ENCODE measurements around the gene HNRNPC.
A peak's percentile ranks its signal among the peaks of the same experiment; 100 is the strongest.
"Not testable (repeated sequence)": the region's sequence is repeated elsewhere in the genome, so short reads cannot be mapped to it uniquely, and the experiment has no call there.

The HNRNPC gene

GRCh38 chr14:21165670-21166069 lies 103.6 kb downstream of the HNRNPC start:
- H3K18ac ChIP-seq (ENCODE audit: low read length); H3K9ac ChIP-seq (ENCODE audit: low read length); H4K5ac ChIP-seq (ENCODE audit: low read length); H3K27ac ChIP-seq (ENCODE audit: low read depth, low read length); H2BK15ac ChIP-seq (replicated peaks; ENCODE audit: low read depth); H3K4me2 ChIP-seq (ENCODE audit: low read length); H3K4ac ChIP-seq (ENCODE audit: low read depth, low read length); H3K4me1 ChIP-seq (ENCODE audit: control insufficient read depth, low read depth, low read length); H2BK5ac ChIP-seq (ENCODE audit: low read length); H3K23ac ChIP-seq (ENCODE audit: low read length); H2AK5ac ChIP-seq (ENCODE audit: low read length); H3K36me3 ChIP-seq (ENCODE audit: control insufficient read depth, insufficient read depth, low read length); DNase-seq; H3K79me2 ChIP-seq (ENCODE audit: control insufficient read depth, insufficient read depth, low read length); H3K4me3 ChIP-seq (ENCODE audit: low read length); H2BK120ac ChIP-seq (ENCODE audit: low read depth, low read length); H4K8ac ChIP-seq (ENCODE audit: low read depth, low read length); H3K27me3 ChIP-seq (ENCODE audit: insufficient read depth, low read length, poor library complexity); H3K79me1 ChIP-seq (ENCODE audit: low read length); H3K56ac ChIP-seq (ENCODE audit: low read length): not testable (repeated sequence)
- no CpG with 5 or more reads among the region's 1 CpG for WGBS (ENCODE audit: extremely low coverage, insufficient coverage, low lambda C conversion rate)

GRCh38 chr14:21165002-21165605 lies 104.1 kb downstream of the HNRNPC start:
- H3K56ac ChIP-seq (ENCODE audit: low read length), result peak overlapping the region; percentile 2
- not testable (repeated sequence) for H3K18ac ChIP-seq (ENCODE audit: low read length); H3K79me2 ChIP-seq (ENCODE audit: control insufficient read depth, insufficient read depth, low read length); H2BK5ac ChIP-seq (ENCODE audit: low read length); H4K5ac ChIP-seq (ENCODE audit: low read length); H3K79me1 ChIP-seq (ENCODE audit: low read length); H3K4me3 ChIP-seq (ENCODE audit: low read length); H3K4me2 ChIP-seq (ENCODE audit: low read length); H3K9ac ChIP-seq (ENCODE audit: low read length); H2AK5ac ChIP-seq (ENCODE audit: low read length); H4K8ac ChIP-seq (ENCODE audit: low read depth, low read length); H3K27me3 ChIP-seq (ENCODE audit: insufficient read depth, low read length, poor library complexity); H3K4me1 ChIP-seq (ENCODE audit: control insufficient read depth, low read depth, low read length); H2BK120ac ChIP-seq (ENCODE audit: low read depth, low read length); H3K27ac ChIP-seq (ENCODE audit: low read depth, low read length); H2BK15ac ChIP-seq (replicated peaks; ENCODE audit: low read depth); H3K36me3 ChIP-seq (ENCODE audit: control insufficient read depth, insufficient read depth, low read length); H3K4ac ChIP-seq (ENCODE audit: low read depth, low read length); H3K23ac ChIP-seq (ENCODE audit: low read length)
- peak; percentile 84 for DNase-seq
- WGBS (ENCODE audit: extremely low coverage, insufficient coverage, low lambda C conversion rate), result no CpG with 5 or more reads among the region's 7 CpGs

GRCh38 chr14:21163871-21164291 lies 105.4 kb downstream of the HNRNPC start:
- H3K27me3 ChIP-seq (ENCODE audit: insufficient read depth, low read length, poor library complexity), result no peaks in the 10 kb centered on the region
- no peaks in the 10 kb centered on the region for H3K79me2 ChIP-seq (ENCODE audit: control insufficient read depth, insufficient read depth, low read length)
- H4K5ac ChIP-seq (ENCODE audit: low read length), result no peak overlapping the region
- no CpG with 5 or more reads among the region's 4 CpGs for WGBS (ENCODE audit: extremely low coverage, insufficient coverage, low lambda C conversion rate)
- H3K18ac ChIP-seq (ENCODE audit: low read length), result no peak overlapping the region
- no peak overlapping the region for H3K4me3 ChIP-seq (ENCODE audit: low read length)
- H3K9ac ChIP-seq (ENCODE audit: low read length), result no peak overlapping the region
- no peaks in the 10 kb centered on the region for H3K36me3 ChIP-seq (ENCODE audit: control insufficient read depth, insufficient read depth, low read length)
- H3K4ac ChIP-seq (ENCODE audit: low read depth, low read length), result no peak overlapping the region
- no peak overlapping the region for H2BK5ac ChIP-seq (ENCODE audit: low read length)
- no peak overlapping the region for H3K23ac ChIP-seq (ENCODE audit: low read length)
- no peak overlapping the region for H3K56ac ChIP-seq (ENCODE audit: low read length)
- no peak overlapping the region for H2BK15ac ChIP-seq (replicated peaks; ENCODE audit: low read depth)
- H2AK5ac ChIP-seq (ENCODE audit: low read length), result no peak overlapping the region
- DNase-seq, result no peak
- H4K8ac ChIP-seq (ENCODE audit: low read depth, low read length), result no peak overlapping the region
- H3K4me2 ChIP-seq (ENCODE audit: low read length), result no peak overlapping the region
- H3K79me1 ChIP-seq (ENCODE audit: low read length), result no peaks in the 10 kb centered on the region
- no peak overlapping the region for H3K27ac ChIP-seq (ENCODE audit: low read depth, low read length)
- H2BK120ac ChIP-seq (ENCODE audit: low read depth, low read length), result no peak overlapping the region
- no peaks in the 10 kb centered on the region for H3K4me1 ChIP-seq (ENCODE audit: control insufficient read depth, low read depth, low read length)

GRCh38 chr14:21162081-21162480 lies 107.2 kb downstream of the HNRNPC start:
- H2BK5ac ChIP-seq (ENCODE audit: low read length), result no peak overlapping the region
- H2BK120ac ChIP-seq (ENCODE audit: low read depth, low read length), result no peak overlapping the region
- no peak overlapping the region for H3K9ac ChIP-seq (ENCODE audit: low read length)
- H3K23ac ChIP-seq (ENCODE audit: low read length), result no peak overlapping the region
- no peak overlapping the region for H2AK5ac ChIP-seq (ENCODE audit: low read length)
- H4K8ac ChIP-seq (ENCODE audit: low read depth, low read length), result no peak overlapping the region
- H3K4me3 ChIP-seq (ENCODE audit: low read length), result no peak overlapping the region
- DNase-seq, result no peak
- H3K27ac ChIP-seq (ENCODE audit: low read depth, low read length), result no peak overlapping the region
- H3K4ac ChIP-seq (ENCODE audit: low read depth, low read length), result no peak overlapping the region
- H3K27me3 ChIP-seq (ENCODE audit: insufficient read depth, low read length, poor library complexity), result no peaks in the 10 kb centered on the region
- WGBS (ENCODE audit: extremely low coverage, insufficient coverage, low lambda C conversion rate), result no CpG with 5 or more reads among the region's 5 CpGs
- H3K18ac ChIP-seq (ENCODE audit: low read length), result no peak overlapping the region
- no peak overlapping the region for H3K4me2 ChIP-seq (ENCODE audit: low read length)
- no peak overlapping the region for H3K56ac ChIP-seq (ENCODE audit: low read length)
- H2BK15ac ChIP-seq (replicated peaks; ENCODE audit: low read depth), result no peak overlapping the region
- no peaks in the 10 kb centered on the region for H3K79me1 ChIP-seq (ENCODE audit: low read length)
- H3K79me2 ChIP-seq (ENCODE audit: control insufficient read depth, insufficient read depth, low read length), result no peaks in the 10 kb centered on the region
- H3K4me1 ChIP-seq (ENCODE audit: control insufficient read depth, low read depth, low read length), result no peaks in the 10 kb centered on the region
- no peaks in the 10 kb centered on the region for H3K36me3 ChIP-seq (ENCODE audit: control insufficient read depth, insufficient read depth, low read length)
- no peak overlapping the region for H4K5ac ChIP-seq (ENCODE audit: low read length)

GRCh38 chr14:21160061-21160610 lies 109.1 kb downstream of the HNRNPC start:
- H3K27me3 ChIP-seq (ENCODE audit: insufficient read depth, low read length, poor library complexity), result no peaks in the 10 kb centered on the region
- no peak overlapping the region for H2BK15ac ChIP-seq (replicated peaks; ENCODE audit: low read depth)
- H3K4me2 ChIP-seq (ENCODE audit: low read length), result no peak overlapping the region
- no peak overlapping the region for H2AK5ac ChIP-seq (ENCODE audit: low read length)
- no peak overlapping the region for H3K9ac ChIP-seq (ENCODE audit: low read length)
- no peak overlapping the region for H3K4ac ChIP-seq (ENCODE audit: low read depth, low read length)
- 100% methylated on average over 1 of the region's 4 CpGs for whole genome bisulfite sequencing (ENCODE audit: extremely low coverage, insufficient coverage, low lambda C conversion rate)
- no peak for DNase-seq
- H3K18ac ChIP-seq (ENCODE audit: low read length), result no peak overlapping the region
- H3K79me2 ChIP-seq (ENCODE audit: control insufficient read depth, insufficient read depth, low read length), result no peaks in the 10 kb centered on the region
- H4K8ac ChIP-seq (ENCODE audit: low read depth, low read length), result no peak overlapping the region
- H4K5ac ChIP-seq (ENCODE audit: low read length), result no peak overlapping the region
- H3K79me1 ChIP-seq (ENCODE audit: low read length), result no peaks in the 10 kb centered on the region
- H3K56ac ChIP-seq (ENCODE audit: low read length), result no peak overlapping the region
- H3K23ac ChIP-seq (ENCODE audit: low read length), result no peak overlapping the region
- H3K4me3 ChIP-seq (ENCODE audit: low read length), result no peak overlapping the region
- H2BK120ac ChIP-seq (ENCODE audit: low read depth, low read length), result no peak overlapping the region
- no peak overlapping the region for H3K27ac ChIP-seq (ENCODE audit: low read depth, low read length)
- no peaks in the 10 kb centered on the region for H3K4me1 ChIP-seq (ENCODE audit: control insufficient read depth, low read depth, low read length)
- no peaks in the 10 kb centered on the region for H3K36me3 ChIP-seq (ENCODE audit: control insufficient read depth, insufficient read depth, low read length)
- no peak overlapping the region for H2BK5ac ChIP-seq (ENCODE audit: low read length)

All from mesendoderm (in vitro differentiated cells).